HG03378 (cell line): ENCODE measurements around the gene ABCC3.
"Not testable (repeated sequence)": the region's sequence is repeated elsewhere in the genome, so short reads cannot be mapped to it uniquely, and the experiment has no call there.

Source experiments
- ATAC-seq: cut with Tn5 transposase; IDR thresholded peaks from one replicate; pipeline ENCODE4 v1.9.1; 2021; ENCODE audit warnings: mild to moderate bottlenecking, moderate library complexity; ENCODE audit not compliant: unreplicated experiment

Gene ABCC3

DNA sequence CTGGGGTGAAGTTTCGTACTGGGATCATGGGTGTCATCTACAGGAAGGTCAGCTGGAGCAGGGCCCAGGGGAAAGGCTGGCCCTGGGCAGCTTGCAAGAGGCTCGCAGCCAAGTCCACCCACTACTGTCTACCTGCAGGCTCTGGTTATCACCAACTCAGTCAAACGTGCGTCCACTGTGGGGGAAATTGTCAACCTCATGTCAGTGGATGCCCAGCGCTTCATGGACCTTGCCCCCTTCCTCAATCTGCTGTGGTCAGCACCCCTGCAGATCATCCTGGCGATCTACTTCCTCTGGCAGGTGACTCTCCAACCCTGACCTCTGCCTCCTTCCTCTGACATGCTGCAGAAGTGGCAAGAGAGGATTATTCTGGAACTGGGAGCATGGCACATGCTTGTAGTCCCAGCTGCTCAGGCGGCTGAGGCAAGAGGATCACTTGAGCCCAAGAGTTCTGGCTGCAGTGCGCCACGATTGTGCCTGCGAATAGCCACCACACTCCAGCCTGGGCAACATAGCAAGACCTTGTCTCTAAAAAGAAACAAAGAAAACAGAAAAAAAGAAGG, 29.2 kb downstream of the ABCC3 start:
- ATAC-seq = no peak

DNA sequence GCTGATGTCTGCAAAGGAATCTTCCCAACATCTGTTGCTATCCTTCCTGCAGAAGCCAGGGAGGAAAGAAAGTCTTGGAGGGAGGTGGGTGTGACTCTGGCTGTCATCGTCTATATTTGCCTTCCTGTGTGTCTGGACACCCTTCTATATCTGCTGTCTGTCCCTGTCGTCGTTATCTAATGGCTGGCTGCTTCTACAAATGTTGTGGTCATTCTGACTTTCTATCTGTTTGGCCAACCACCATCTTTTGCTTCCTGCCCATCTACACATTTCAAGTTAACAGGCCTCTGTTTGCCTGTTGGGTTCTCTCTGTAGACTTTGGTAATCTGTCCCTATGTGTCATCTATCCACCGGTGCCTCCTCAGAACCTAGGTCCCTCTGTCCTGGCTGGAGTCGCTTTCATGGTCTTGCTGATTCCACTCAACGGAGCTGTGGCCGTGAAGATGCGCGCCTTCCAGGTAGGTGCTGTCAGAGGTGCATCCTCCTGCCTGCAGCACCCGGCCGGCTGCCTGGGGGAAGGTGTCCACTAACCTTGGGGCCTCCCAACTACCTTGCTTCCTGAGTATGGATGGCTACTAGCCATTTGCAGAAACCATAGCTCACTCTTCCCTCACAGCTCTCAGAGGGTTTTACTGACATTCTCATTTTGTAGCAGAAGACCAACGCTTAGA, 30.2 kb downstream of the ABCC3 start:
- ATAC-seq = no peak

DNA sequence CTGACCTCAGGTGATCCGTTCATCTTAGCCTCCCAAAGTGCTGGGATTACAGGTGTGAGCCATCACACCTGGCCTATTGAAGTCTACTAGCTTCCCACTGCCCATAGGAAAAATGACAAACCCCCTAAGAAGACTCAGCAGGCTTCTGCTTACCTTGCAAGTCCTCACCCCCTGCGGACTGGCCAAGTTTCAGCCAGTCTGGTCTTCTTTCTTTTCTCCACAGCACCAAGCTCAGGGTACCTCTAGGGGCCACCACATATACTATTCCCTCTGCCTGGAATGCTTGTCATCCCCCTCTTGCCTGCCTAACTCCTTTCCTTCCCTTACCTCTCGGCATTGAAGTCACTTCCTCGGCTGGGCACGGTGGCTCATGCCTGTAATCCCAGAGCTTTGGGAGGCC, 31.2 kb downstream of the ABCC3 start:
- ATAC-seq = no peak

DNA sequence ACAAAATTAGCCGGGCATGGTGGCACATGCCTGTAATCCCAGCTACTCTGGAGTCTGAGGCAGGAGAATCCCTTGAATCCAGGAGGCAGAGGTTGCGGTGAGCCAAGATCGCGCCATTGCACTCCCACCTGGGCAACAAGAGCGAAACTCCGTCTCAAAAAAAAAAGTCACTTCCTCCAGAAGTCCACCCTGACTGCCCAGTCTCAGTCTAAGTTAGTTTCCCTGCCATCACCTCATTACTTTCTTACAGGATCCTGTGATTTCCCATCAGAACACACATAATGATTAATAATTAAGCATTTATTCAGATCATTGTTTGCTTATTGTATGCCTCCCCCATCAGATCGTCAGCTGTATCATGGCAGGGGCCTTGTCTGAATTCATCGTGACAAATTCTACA, 31.6 kb downstream of the ABCC3 start:
- ATAC-seq = no peak

DNA sequence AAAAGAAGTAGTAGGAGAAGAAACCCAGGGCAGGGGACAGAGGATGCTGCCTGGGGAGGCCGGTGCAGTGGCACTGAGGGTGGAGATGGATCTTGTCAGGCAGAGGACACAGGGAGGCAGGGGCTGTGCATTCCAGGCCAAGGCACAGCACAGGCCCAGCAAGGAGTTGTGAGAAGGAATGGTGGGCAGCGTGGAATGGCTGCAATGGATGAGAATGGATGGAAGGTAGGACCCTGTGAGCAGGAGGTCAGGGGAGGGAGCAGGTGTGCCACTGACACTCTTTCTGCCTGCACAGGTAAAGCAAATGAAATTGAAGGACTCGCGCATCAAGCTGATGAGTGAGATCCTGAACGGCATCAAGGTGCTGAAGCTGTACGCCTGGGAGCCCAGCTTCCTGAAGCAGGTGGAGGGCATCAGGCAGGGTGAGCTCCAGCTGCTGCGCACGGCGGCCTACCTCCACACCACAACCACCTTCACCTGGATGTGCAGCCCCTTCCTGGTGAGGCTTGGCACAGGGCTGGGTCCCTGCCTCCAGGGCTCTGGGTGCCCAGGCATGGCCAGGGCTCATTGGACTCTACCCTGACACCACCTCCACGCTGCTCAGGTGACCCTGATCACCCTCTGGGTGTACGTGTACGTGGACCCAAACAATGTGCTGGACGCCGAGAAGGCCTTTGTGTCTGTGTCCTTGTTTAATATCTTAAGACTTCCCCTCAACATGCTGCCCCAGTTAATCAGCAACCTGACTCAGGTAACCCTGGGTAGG, 32.8 kb downstream of the ABCC3 start:
- ATAC-seq = no peak

DNA sequence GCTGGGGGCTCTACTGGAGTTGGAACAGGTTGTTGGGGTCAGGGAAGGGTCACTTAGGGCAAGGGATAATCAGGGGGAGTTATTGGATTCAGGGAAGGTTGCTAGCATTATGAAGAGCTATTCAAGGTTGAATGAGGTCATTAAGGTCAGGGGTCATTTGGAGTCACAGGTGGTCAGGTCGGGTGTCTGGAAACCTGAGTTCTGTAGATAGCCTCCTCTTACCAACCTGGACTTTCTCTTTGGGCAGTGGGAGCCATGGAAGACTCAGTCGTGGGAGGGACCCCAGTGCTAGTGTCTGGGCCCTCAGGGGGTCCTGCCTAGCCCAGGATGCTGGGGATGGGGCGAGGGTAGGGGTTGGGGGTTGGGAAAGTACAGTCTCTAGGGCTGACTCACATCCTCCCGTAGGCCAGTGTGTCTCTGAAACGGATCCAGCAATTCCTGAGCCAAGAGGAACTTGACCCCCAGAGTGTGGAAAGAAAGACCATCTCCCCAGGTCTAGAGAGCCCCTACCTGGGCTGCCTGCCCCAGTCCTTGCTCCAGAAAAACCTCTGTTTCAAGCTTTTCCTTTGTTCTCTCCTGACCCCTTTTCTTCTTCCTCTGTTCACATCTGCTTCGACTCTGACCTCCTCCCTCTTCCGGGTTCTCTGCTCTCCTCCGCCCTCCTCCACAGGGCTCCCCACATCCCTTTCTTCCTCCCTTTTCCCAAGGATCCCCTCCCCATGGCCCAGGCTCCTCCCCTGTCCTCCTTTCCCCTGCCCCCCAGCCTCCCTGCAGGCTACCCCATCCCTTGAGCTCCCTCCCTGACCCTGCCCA, 33.5 kb downstream of the ABCC3 start:
- no peak for ATAC-seq

DNA sequence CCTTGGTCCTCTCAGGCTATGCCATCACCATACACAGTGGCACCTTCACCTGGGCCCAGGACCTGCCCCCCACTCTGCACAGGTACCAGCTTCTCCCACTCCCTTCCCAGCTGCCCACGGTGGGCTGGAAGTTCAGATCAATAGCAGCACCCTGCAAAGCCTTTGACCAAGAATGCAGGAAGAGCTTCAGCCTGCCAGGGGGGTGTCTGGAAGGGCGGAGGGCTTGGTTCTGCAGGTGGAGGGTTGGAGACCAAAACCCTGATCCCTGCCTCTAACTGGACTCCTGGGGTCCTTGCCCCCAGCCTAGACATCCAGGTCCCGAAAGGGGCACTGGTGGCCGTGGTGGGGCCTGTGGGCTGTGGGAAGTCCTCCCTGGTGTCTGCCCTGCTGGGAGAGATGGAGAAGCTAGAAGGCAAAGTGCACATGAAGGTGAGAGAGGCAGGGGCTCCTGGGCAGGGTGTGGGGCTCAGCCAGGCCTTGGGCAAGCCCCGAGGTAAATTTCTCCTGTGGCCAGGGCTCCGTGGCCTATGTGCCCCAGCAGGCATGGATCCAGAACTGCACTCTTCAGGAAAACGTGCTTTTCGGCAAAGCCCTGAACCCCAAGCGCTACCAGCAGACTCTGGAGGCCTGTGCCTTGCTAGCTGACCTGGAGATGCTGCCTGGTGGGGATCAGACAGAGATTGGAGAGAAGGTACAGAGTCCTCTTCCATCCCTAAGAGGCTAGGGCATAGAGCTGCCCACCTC, 34.3 kb downstream of the ABCC3 start:
- no peak for ATAC-seq

DNA sequence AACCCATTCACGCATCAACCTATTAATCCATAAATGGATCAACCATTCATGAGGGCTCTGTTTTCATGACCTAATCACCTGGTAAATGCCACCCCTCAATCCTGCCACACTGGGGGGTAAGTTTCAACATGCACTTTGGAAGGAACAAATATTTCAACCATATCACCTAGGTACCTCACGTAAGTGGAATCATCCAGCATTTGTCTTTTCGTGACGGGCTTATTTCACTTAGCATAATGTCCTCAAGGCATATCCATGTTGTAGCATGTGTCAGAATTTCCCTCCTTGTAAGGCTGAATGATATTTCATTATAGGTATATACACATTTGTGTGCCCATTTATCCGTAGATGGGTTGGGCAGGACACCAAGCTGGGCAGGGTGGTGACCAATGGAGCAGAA, 37.4 kb downstream of the ABCC3 start:
- no peak for ATAC-seq

DNA sequence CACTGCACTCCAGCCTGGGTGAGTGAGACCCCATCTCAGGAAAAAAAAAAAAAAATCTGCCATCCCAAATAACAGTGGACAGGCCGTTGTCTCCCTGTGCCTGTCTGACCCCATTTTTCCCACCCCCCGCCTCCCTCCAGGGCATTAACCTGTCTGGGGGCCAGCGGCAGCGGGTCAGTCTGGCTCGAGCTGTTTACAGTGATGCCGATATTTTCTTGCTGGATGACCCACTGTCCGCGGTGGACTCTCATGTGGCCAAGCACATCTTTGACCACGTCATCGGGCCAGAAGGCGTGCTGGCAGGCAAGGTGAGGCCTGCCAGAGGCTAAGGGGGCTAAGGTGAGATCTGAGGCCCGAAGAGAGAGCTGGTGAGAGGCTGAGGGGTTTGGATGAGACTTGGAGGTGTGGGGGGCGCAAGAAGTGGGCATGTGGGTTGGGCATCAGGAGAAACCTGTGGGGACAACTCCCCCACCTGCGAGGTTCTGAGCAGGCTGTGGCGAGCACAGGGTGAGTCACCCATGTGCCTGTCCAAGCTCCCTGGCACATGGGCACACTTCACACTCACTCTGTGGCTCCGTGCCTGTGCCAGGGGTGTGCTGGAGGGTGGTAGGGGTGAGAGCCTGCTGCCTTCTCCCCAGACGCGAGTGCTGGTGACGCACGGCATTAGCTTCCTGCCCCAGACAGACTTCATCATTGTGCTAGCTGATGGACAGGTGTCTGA, 38.3 kb downstream of the ABCC3 start:
- ATAC-seq = no peak

DNA sequence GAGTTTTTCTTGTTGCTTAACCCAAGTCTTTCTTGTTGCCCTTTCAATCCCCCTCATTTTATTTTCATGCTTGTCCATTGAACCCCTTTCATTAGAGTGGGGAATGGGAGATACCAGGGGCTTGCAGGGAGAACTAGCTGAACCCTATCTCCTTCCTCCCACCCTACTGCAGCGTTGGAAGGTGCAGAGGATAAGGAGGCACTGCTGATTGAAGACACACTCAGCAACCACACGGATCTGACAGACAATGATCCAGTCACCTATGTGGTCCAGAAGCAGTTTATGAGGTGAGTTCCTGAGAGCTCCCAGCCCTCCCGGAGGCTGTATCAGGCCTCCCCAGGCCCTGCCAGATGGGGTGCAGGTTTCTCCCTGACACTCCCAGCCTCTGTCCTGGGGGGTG, 40.5 kb downstream of the ABCC3 start:
- ATAC-seq = no peak

DNA sequence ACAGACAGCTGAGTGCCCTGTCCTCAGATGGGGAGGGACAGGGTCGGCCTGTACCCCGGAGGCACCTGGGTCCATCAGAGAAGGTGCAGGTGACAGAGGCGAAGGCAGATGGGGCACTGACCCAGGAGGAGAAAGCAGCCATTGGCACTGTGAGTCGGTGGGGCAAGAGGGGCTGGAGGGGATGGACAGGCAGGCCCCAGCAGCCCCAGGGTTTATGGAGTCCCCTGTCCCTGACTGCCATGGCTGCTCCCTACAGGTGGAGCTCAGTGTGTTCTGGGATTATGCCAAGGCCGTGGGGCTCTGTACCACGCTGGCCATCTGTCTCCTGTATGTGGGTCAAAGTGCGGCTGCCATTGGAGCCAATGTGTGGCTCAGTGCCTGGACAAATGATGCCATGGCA, 40.9 kb downstream of the ABCC3 start:
- no peak for ATAC-seq

DNA sequence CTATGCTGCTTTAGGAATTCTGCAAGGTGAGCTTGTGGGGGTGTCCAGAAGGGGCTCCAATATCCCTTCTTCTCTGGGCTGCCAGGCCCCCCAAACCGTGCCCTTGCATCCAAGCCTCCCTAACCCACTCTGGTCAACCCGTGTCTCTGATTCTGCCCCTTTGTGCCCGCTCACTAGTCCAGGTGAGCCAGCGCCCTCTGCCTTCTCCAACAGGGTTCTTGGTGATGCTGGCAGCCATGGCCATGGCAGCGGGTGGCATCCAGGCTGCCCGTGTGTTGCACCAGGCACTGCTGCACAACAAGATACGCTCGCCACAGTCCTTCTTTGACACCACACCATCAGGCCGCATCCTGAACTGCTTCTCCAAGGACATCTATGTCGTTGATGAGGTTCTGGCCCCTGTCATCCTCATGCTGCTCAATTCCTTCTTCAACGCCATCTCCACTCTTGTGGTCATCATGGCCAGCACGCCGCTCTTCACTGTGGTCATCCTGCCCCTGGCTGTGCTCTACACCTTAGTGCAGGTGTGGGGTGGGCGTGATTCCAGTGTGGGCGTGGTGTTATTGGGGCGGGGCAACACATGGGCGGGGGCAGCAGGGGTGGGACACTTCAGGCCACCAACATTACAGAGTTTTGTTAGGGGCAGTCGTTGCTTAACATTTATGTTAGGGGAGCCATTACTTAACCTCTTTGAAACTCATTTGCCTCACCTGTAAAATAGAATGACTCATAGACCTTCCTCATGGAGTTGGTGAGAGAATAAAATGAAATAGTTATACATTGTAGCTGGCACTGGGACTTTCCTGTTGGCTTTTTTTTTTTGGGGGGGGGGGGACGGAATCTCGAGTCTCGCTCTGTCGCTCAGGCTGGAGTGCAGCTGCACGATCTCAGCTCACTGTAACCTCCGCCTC, 41.6 kb downstream of the ABCC3 start:
- no peak for ATAC-seq

DNA sequence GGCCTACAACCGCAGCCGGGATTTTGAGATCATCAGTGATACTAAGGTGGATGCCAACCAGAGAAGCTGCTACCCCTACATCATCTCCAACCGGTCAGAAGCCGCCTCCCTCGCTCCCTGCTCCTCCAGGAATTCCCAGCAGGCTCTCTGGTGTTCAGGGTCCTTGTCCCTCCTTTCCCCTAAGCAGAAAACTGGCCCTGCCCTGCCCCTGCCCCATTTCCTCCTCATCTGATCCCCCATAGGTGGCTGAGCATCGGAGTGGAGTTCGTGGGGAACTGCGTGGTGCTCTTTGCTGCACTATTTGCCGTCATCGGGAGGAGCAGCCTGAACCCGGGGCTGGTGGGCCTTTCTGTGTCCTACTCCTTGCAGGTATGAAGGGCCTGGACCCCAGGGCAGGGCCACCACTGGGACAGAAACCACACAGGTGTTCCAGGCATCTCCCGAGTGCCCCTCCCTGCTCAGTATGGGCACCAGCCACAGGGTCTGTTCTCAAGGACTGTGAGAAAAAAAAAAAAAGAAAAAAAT, 43.2 kb downstream of the ABCC3 start:
- ATAC-seq = no peak

DNA sequence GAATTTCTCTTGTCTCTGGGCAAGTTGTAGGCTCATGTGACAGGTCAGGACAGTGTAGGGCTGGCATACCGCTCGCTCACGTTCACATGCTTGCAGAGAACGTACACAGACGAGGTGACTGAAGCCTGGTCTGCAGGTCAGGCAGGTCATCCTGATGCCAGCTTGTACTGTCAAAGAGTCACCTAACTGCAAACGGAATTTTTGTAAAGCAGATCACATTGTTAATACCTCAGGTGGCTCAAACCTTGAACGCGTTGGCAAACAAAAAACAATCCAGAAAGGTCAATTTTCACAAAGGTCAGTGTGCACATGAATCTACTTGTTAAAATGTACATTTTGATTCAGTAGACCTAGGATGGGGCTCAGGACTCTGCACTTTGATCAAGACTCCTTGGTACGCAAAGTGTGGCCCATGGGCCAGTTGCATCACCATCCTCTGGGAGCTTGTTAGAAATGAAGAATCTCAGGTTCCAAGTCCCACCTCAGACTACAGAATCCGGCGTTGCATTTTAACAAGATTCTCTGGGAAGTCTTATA, 44.4 kb downstream of the ABCC3 start:
- no peak for ATAC-seq

DNA sequence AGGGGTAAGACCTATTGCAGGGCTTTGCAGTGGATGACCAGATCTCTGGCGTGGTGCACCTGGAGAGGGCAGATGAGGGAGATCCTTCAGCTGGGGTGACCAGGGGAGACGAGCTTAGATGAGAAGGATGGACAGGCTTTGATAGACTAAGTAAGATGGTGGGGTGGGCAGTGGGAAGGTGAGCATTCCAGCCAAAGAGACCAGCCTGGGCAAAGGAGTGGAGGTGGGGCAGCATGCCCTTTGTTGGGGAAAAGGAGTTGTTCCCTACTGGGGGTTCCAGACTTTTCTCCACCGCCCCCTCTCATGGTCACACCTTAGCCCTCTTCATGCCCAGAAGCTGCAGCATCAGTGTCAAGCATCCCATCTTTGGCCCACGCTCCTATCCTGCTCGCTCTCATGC, 45.4 kb downstream of the ABCC3 start:
- ATAC-seq = no peak

DNA sequence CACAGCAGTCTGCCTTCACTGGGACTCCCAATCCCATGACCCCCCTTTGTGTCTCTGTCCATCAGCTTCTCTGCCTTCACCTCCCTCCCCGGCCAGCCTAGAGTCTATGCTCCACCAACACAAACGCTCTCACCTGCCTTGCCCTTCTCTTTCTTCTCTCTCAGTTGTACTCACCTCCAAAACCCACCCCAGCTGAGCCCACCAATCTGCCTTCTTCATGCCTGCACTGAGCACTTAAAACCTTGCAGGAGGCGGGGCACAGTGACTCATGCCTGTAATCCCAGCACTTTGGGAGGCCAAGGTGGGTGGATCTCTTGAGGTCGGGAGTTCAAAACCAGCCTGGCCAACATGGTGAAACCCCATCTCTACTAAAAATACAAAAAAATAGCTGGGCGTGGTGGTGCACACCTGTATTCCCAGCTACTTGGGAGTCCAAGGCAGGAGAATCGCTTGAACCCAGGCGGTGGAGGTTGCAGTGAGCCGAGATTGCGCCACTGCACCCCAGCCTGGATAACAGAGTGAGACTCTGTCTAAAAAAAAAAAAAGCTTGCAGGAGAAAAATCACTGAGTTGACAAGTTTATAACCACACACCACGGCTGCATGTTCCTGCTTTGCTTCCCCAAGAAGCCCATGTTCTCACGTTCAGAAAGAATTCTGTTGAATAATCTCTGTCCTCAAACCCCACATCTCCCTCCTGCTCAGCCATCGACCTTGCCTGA, 46.0 kb downstream of the ABCC3 start:
- ATAC-seq = not testable (repeated sequence)

DNA sequence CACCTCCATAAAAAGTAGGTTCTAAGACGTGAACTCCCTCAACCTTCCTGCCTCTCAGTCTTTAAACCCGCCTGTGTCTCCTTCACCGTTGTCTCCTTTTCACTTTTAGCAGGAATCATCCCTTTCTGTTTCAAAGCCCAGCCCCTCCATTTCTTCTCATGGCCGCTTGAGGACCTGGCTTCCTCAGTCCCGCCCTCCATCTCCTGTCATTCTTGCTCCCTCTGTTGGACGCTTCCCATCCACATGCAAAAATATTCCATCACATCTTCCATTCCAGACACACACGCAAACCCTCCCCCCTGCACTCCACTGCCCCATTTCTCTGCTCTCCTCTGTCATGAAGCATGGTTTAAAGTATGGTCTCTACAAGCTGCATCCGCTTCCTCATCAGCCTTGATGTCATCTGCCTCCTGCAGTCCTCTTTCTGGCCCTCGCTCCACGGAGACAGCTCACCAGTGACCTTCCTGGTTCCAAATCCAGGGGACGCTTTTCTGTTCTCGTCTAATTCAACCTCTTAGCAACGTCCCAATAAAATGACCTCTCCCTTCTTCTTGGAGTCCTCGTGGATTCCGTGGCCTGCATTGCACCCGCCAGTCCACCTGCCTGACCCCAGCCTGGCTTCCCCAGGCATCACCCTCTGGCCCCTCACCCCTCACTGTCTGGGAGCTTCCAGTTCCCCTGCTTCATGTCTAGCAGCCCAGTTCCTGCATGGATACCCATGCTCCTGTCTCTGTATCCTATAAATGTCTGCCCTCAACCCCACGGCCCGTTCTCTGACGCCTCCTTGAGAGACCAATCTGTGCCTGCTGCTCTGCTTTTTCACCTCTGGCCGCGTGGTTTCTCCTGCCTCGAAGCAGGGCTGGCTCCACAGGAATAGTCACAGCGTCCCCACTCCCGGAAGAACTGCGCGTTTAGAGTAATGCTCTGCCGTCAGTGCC, 46.9 kb downstream of the ABCC3 start:
- no peak for ATAC-seq
